ENCODE measurements around the gene TEX101.

Gene TEX101

GRCh38 chr19:43446746-43447489 lies 32.2 kb downstream of the TEX101 start:
- H3K36me3 ChIP-seq (ENCODE audit: insufficient read depth, low read length), result no peaks in the 10 kb centered on the region
- peak; percentile 78 for ATAC-seq (ENCODE audit: insufficient read depth, low read depth)
- no peak overlapping the region for H2AFZ ChIP-seq (ENCODE audit: low read depth, low read length)
- H3K79me2 ChIP-seq (ENCODE audit: insufficient read depth, low read length), result no peaks in the 10 kb centered on the region
- no peaks in the 10 kb centered on the region for H3K9me3 ChIP-seq (ENCODE audit: insufficient read depth, low read length, severe bottlenecking)
- no peak overlapping the region for H3K27ac ChIP-seq (ENCODE audit: low read length)
- H4K20me1 ChIP-seq (ENCODE audit: insufficient read depth, low read length), result no peaks in the 10 kb centered on the region
- TF ChIP-seq EZH2 (IDR thresholded peaks at IDR 0.05; ENCODE audit: borderline replicate concordance, low read depth, low read length, severe bottlenecking) (no peak), CTCF (IDR thresholded peaks at IDR 0.05; ENCODE audit: borderline replicate concordance, extremely low read depth, low read length, poor library complexity, severe bottlenecking) (peak; percentile 94)
- no peak overlapping the region for H3K4me2 ChIP-seq (ENCODE audit: insufficient read depth, low read length)
- no peaks in the 10 kb centered on the region for H3K4me1 ChIP-seq (ENCODE audit: insufficient read depth, low read length)
- H3K27me3 ChIP-seq (ENCODE audit: insufficient read depth, low read length, poor library complexity), result no peaks in the 10 kb centered on the region
- no peak overlapping the region for H3K9ac ChIP-seq (ENCODE audit: low read depth, low read length)
- no peak overlapping the region for H3K4me3 ChIP-seq (ENCODE audit: low read depth in 1 of 2, low read length in 2 of 2)
- DNase-seq, result peak; percentile 70

GRCh38 chr19:43447655-43448054 lies 33.0 kb downstream of the TEX101 start:
- no peak overlapping the region for H3K9ac ChIP-seq (ENCODE audit: low read depth, low read length)
- H3K9me3 ChIP-seq (ENCODE audit: insufficient read depth, low read length, severe bottlenecking), result no peaks in the 10 kb centered on the region
- no peaks in the 10 kb centered on the region for H3K4me1 ChIP-seq (ENCODE audit: insufficient read depth, low read length)
- no peak overlapping the region for H3K27ac ChIP-seq (ENCODE audit: low read length)
- ATAC-seq (ENCODE audit: insufficient read depth, low read depth), result no peak
- H3K36me3 ChIP-seq (ENCODE audit: insufficient read depth, low read length), result no peaks in the 10 kb centered on the region
- no peak overlapping the region for H2AFZ ChIP-seq (ENCODE audit: low read depth, low read length)
- H3K4me2 ChIP-seq (ENCODE audit: insufficient read depth, low read length), result no peak overlapping the region
- H3K79me2 ChIP-seq (ENCODE audit: insufficient read depth, low read length), result no peaks in the 10 kb centered on the region
- no peaks in the 10 kb centered on the region for H3K27me3 ChIP-seq (ENCODE audit: insufficient read depth, low read length, poor library complexity)
- H4K20me1 ChIP-seq (ENCODE audit: insufficient read depth, low read length), result no peaks in the 10 kb centered on the region
- no peak for DNase-seq
- TF ChIP-seq EZH2 (IDR thresholded peaks at IDR 0.05; ENCODE audit: borderline replicate concordance, low read depth, low read length, severe bottlenecking) (no peak), CTCF (IDR thresholded peaks at IDR 0.05; ENCODE audit: borderline replicate concordance, extremely low read depth, low read length, poor library complexity, severe bottlenecking) (no peak)
- no peak overlapping the region for H3K4me3 ChIP-seq (ENCODE audit: low read depth in 1 of 2, low read length in 2 of 2)

- Histone ChIP-seq H3K27ac (ENCODE audit: low read length) (no peak overlapping the region), H2AFZ (ENCODE audit: low read depth, low read length) (no peak overlapping the region), H3K4me3 (ENCODE audit: low read depth in 1 of 2, low read length in 2 of 2) (no peak overlapping the region), H3K79me2 (ENCODE audit: insufficient read depth, low read length) (no peaks in the 10 kb centered on the region), H3K9ac (ENCODE audit: low read depth, low read length) (no peak overlapping the region), H3K4me1 (ENCODE audit: insufficient read depth, low read length) (no peaks in the 10 kb centered on the region), H3K4me2 (ENCODE audit: insufficient read depth, low read length) (no peak overlapping the region), H3K9me3 (ENCODE audit: insufficient read depth, low read length, severe bottlenecking) (no peaks in the 10 kb centered on the region), H4K20me1 (ENCODE audit: insufficient read depth, low read length) (no peaks in the 10 kb centered on the region), H3K27me3 (ENCODE audit: insufficient read depth, low read length, poor library complexity) (no peaks in the 10 kb centered on the region), H3K36me3 (ENCODE audit: insufficient read depth, low read length) (no peaks in the 10 kb centered on the region)
- no peak for DNase-seq
- ATAC-seq (ENCODE audit: insufficient read depth, low read depth), result no peak
- TF ChIP-seq EZH2 (IDR thresholded peaks at IDR 0.05; ENCODE audit: borderline replicate concordance, low read depth, low read length, severe bottlenecking), result no peak
- TF ChIP-seq CTCF (IDR thresholded peaks at IDR 0.05; ENCODE audit: borderline replicate concordance, extremely low read depth, low read length, poor library complexity, severe bottlenecking), result no peak
These were observed 35.9 kb downstream of the TEX101 start for GRCh38 chr19:43450545-43450997.
